Adipose tissue (tissue), 3 donors: Measurements from ENCODE around the gene CLDN8. TPM values are rescaled to one million over a fixed set of nuclear protein-coding genes. Genes with fewer than 3 reads are reported as not detected.

Experiments used
- H3K27ac ChIP-seq: one replicate; pipeline ENCODE4 v1.5.1; 2013; ENCODE audit warnings: low read depth, low read length
- WGBS, 3 donors: extraction: QIAGEN DNeasy Blood & Tissue Kit; methylation state at CpG; one replicate each; pipeline ENCODE4 v1.1.7; 2013; 5-methylcytosine and 5-hydroxymethylcytosine counted together
- polyA plus RNA-seq, 3 donors: library from polyadenylated mRNA; stranded (reverse); fragments of 200-250 nt; gene quantifications; one replicate each; pipeline ENCODE4 v1.2.3, GENCODE V29; 2013
- donor health status: healthy with polysubstance abuse.
- donor health status: Bipolar disorder and iron deficiency.
- donor health status: healthy.

Gene CLDN8
- polyA plus RNA-seq, 3 donors = 0.12 TPM; not detected in 2

- H3K27ac ChIP-seq = no peak overlapping the region
- WGBS, 3 donors = 11 to 43% (median 41%) methylated on average over 1 of the region's 1 CpG
Observed at GRCh38 chr21:30211071-30211470, 4.8 kb downstream of the CLDN8 start.

- 49 to 74% (median 72%) methylated on average over 5 of the region's 5 CpGs for WGBS, 3 donors
- no peak overlapping the region for H3K27ac ChIP-seq
Observed at GRCh38 chr21:30209601-30210000, 6.3 kb downstream of the CLDN8 start.

GRCh38 chr21:30207252-30207579 is 8.7 kb downstream of the CLDN8 start:
- 23 to 78% (median 57%) methylated on average over 1 of the region's 1 CpG for WGBS, 3 donors
- H3K27ac ChIP-seq = no peak overlapping the region

- H3K27ac ChIP-seq = no peak overlapping the region
- 69 to 75% (median 72%) methylated on average over 7 of the region's 7 CpGs for WGBS, 3 donors
Observed at GRCh38 chr21:30206551-30207251, 9.2 kb downstream of the CLDN8 start.

- WGBS, 3 donors = 39 to 66% (median 55%) methylated on average over 2 of the region's 2 CpGs
- H3K27ac ChIP-seq = no peak overlapping the region
Observed at GRCh38 chr21:30200000-30200399, 15.9 kb downstream of the CLDN8 start.

- no peak overlapping the region for H3K27ac ChIP-seq
- 44 to 52% (median 48%) methylated on average over 2 of the region's 2 CpGs for WGBS, 3 donors
Observed at GRCh38 chr21:30194701-30195299, 21.1 kb downstream of the CLDN8 start.

- H3K27ac ChIP-seq = no peak overlapping the region
- 82 to 92% (median 90%) methylated on average over 2 of the region's 2 CpGs for WGBS, 3 donors
Observed at GRCh38 chr21:30193201-30193600, 22.7 kb downstream of the CLDN8 start.

GRCh38 chr21:30190554-30190953 is 25.3 kb downstream of the CLDN8 start:
- 71 to 81% (median 79%) methylated on average over 7 of the region's 7 CpGs for WGBS, 3 donors
- no peak overlapping the region for H3K27ac ChIP-seq

GRCh38 chr21:30189773-30190172 is 26.1 kb downstream of the CLDN8 start:
- no peak overlapping the region for H3K27ac ChIP-seq
- 47 to 87% (median 85%) methylated on average over 3 of the region's 3 CpGs for WGBS, 3 donors

GRCh38 chr21:30186242-30186641 is 29.7 kb downstream of the CLDN8 start:
- H3K27ac ChIP-seq = no peak overlapping the region
- WGBS, 3 donors = 85 to 98% (median 88%) methylated on average over 2 of the region's 2 CpGs

- H3K27ac ChIP-seq = no peak overlapping the region
- 55 to 83% (median 65%) methylated on average over 3 of the region's 3 CpGs for WGBS, 3 donors
Observed at GRCh38 chr21:30168086-30168485, 47.8 kb downstream of the CLDN8 start.

- no peak within 1 kb of the TSS for H3K27ac ChIP-seq
- 46 to 80% (median 57%) methylated on average over 1 of the region's 1 CpG for WGBS, 3 donors
Observed at GRCh38 chr21:30166705-30167104, 49.2 kb downstream of the CLDN8 start, which contains the start of gene CLDN17. Gene CLDN17, minus strand, starts transcription at chr21:30166805. Its CDS starts 188 bp downstream, at chr21:30166617.

- 91 to 93% (median 92%) methylated on average over 9 of the region's 9 CpGs for WGBS, 3 donors
- H3K27ac ChIP-seq = no peak overlapping the region
Observed at GRCh38 chr21:30166171-30166570, 49.7 kb downstream of the CLDN8 start.

GRCh38 chr21:30164796-30165195 is 51.1 kb downstream of the CLDN8 start:
- H3K27ac ChIP-seq = no peak overlapping the region
- WGBS, 3 donors = 70 to 85% (median 78%) methylated on average over 1 of the region's 1 CpG

Other genes starting within 250 kb of the CLDN8 start
- not detected for gene CLDN17, start 49.3 kb downstream of the CLDN8 start, polyA plus RNA-seq
- not detected for gene KRTAP24-1, start 66.9 kb upstream of the CLDN8 start, polyA plus RNA-seq
- not detected for gene KRTAP25-1, start 73.4 kb upstream of the CLDN8 start, polyA plus RNA-seq
- not detected for gene KRTAP26-1, start 104.2 kb upstream of the CLDN8 start, polyA plus RNA-seq
- gene KRTAP27-1, start 121.6 kb upstream of the CLDN8 start, polyA plus RNA-seq = not detected
- gene KRTAP23-1, start 132.5 kb upstream of the CLDN8 start, polyA plus RNA-seq = not detected
- gene KRTAP13-2, start 156.2 kb upstream of the CLDN8 start, polyA plus RNA-seq = not detected
- not detected for gene KRTAP13-1, start 179.9 kb upstream of the CLDN8 start, polyA plus RNA-seq
- not detected for gene KRTAP13-3, start 209.8 kb upstream of the CLDN8 start, polyA plus RNA-seq
- gene KRTAP13-4, start 214.1 kb upstream of the CLDN8 start, polyA plus RNA-seq = not detected
- not detected for gene KRTAP15-1, start 224.2 kb upstream of the CLDN8 start, polyA plus RNA-seq